Endodermal cell (in vitro differentiated cells): Measurements from ENCODE around the gene EIF5A. TPM values are rescaled to one million over a fixed set of nuclear protein-coding genes. Genes with fewer than 3 reads are reported as not detected.
A peak's percentile ranks its signal among the peaks of the same experiment; 100 is the strongest.

Experiments
- DNase-seq: peaks from one replicate; pipeline ENCODE4 v3.0.0-alpha.2; 2017
- H3K27ac ChIP-seq: 2 replicates; pipeline ENCODE4 v1.5.1; 2013; ENCODE audit warnings: mild to moderate bottlenecking, low read depth, low read length, moderate library complexity
- H3K27me3 ChIP-seq: 2 replicates; pipeline ENCODE4 v1.6.1; 2013; ENCODE audit warnings: mild to moderate bottlenecking, low read length, moderate library complexity; ENCODE audit not compliant: insufficient read depth, control insufficient read depth, poor library complexity, severe bottlenecking
- H3K36me3 ChIP-seq: 2 replicates; pipeline ENCODE4 v1.7.0; 2013; ENCODE audit warnings: mild to moderate bottlenecking, low read length, moderate library complexity; ENCODE audit not compliant: control insufficient read depth, insufficient read depth
- H3K4me1 ChIP-seq: one replicate; pipeline ENCODE4 v1.7.0; 2013; ENCODE audit warnings: low read length; ENCODE audit not compliant: control insufficient read depth, insufficient read depth
- H3K4me3 ChIP-seq: 2 replicates; pipeline ENCODE4 v1.5.1; 2013; ENCODE audit warnings: mild to moderate bottlenecking, low read length, moderate library complexity
- H3K9ac ChIP-seq: 2 replicates; pipeline ENCODE4 v1.6.1; 2013; ENCODE audit warnings: mild to moderate bottlenecking, low read length, moderate library complexity; ENCODE audit not compliant: poor library complexity, severe bottlenecking; ENCODE audit errors: extremely low read depth
- H3K9me3 ChIP-seq: 2 replicates; pipeline ENCODE4 v1.6.1; 2013; ENCODE audit warnings: mild to moderate bottlenecking, low read length, moderate library complexity; ENCODE audit not compliant: control insufficient read depth
- H3K27ac Mint-ChIP-seq: 2 replicates; pipeline ENCODE4 v1.8.0; 2020; ENCODE audit warnings: mixed read lengths
- H3K27me3 Mint-ChIP-seq: 2 replicates; pipeline ENCODE4 v1.8.0; 2021; ENCODE audit warnings: mild to moderate bottlenecking, mixed read lengths; ENCODE audit not compliant: insufficient read depth
- H3K36me3 Mint-ChIP-seq: 2 replicates; pipeline ENCODE4 v1.8.0; 2020; ENCODE audit warnings: low read depth, mixed read lengths
- H3K4me1 Mint-ChIP-seq: 2 replicates; pipeline ENCODE4 v1.8.0; 2020; ENCODE audit warnings: mixed read lengths
- H3K4me3 Mint-ChIP-seq: 2 replicates; pipeline ENCODE4 v1.8.0; 2020; ENCODE audit warnings: mild to moderate bottlenecking, moderate library complexity, mixed read lengths
- H3K9me3 Mint-ChIP-seq: 2 replicates; pipeline ENCODE4 v1.8.0; 2020; ENCODE audit warnings: mild to moderate bottlenecking, mixed read lengths
- CTCF ChIP-seq: fragments of 200-600 bp; sonication (generic); conservative IDR thresholded peaks from 2 replicates; pipeline ENCODE4 v1.5.0; 2021; ENCODE audit warnings: antibody characterized with exemption, mild to moderate bottlenecking
- WGBS, 2 experiments: methylation state at CpG; one replicate each; pipeline versions ENCODE4 v1.1.5 to v1.1.7; 2013; ENCODE audit warnings: missing lambda C conversion rate in 2 of 2, mixed read lengths in 1 of 2; ENCODE audit not compliant: insufficient coverage in 1 of 2, insufficient read length in 1 of 2; 5-methylcytosine and 5-hydroxymethylcytosine counted together
- total RNA-seq, 2 donors: library from RNA; stranded (reverse); fragmentation: NEBNext Ultra II Directional in 1 of 2; extraction: Animal tissue kit (Norgen Biotek cat#: 25700) in 1 of 2; gene quantifications; 2 replicates in 1 of 2; 3 replicates in 1 of 2; pipeline ENCODE4 v1.2.1, GENCODE V29; 2021

The EIF5A gene
- total RNA-seq, 2 donors from 2014 or later = 488 to 556 TPM

GRCh38 chr17:7307686-7308624 lies 527 bp downstream of the EIF5A start:
- Histone ChIP-seq H3K36me3 (peaks cover 35% of the 10 kb centered on the region), H3K9ac (peak overlapping the region; percentile 91), H3K27ac (peak overlapping the region; percentile 89), H3K27me3 (no peaks in the 10 kb centered on the region), H3K4me3 (peak overlapping the region; percentile 99), H3K9me3 (no peaks in the 10 kb centered on the region), H3K4me1 (no peaks in the 10 kb centered on the region)
- Mint-ChIP-seq H3K36me3 (peaks cover 39% of the 10 kb centered on the region), H3K9me3 (no peaks in the 10 kb centered on the region), H3K4me3 (peak overlapping the region; percentile 88), H3K4me1 (peaks cover 23% of the 10 kb centered on the region), H3K27ac (peak overlapping the region; percentile 99), H3K27me3 (peaks cover 3% of the 10 kb centered on the region)
- DNase-seq = peak; percentile 78
- TF ChIP-seq CTCF = peak; percentile 24
- 0% methylated on average over 18 to 100 of the region's 104 CpGs for WGBS, 2 experiments

DNA sequence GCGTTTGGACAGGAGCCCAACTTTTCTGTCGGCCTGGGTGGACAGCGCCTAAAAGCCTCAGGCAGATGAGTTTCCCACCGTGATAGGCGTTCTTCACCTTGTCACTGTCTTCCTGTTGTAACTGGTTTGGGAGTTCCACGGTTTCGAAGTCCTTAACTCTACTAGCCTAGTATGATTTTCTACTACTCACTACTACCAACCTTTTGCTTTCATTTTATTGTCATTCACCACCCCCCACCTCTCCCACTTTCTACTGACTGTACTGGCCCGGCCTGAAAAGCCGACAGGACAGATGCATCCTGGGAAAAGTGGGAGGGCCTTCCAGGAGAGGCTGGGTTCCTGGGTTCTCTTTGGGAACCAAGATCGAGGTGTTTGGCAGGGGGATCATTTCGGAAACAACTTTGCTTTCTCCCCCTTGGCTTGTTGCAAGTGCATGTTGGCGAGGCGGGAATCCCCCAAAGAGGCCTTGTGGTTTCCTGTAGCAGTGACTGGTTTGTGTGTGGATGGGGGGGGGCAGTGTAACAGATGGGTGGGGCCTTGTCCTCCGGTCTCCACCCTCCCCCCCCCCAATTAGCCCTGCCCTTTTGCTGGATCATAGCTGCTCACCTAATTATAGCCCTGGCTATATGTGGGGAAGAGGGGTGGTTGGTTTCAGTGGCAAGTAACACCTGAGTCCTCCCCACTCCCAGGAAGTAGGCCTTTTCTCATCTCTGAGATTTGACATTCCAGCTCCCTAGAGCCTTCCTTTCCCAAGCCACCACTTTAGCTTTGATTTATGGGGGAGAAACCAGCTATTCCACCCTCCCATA lies 1.4 kb downstream of the EIF5A start:
- no peaks in the 10 kb centered on the region for H3K9me3 ChIP-seq
- H3K36me3 ChIP-seq = peaks cover 42% of the 10 kb centered on the region
- peaks cover 23% of the 10 kb centered on the region for H3K4me1 Mint-ChIP-seq
- peak overlapping the region; percentile 97 for H3K27ac Mint-ChIP-seq
- H3K27me3 Mint-ChIP-seq = peaks cover 3% of the 10 kb centered on the region
- no peaks in the 10 kb centered on the region for H3K4me1 ChIP-seq
- peak; percentile 94 for DNase-seq
- H3K4me3 Mint-ChIP-seq = peak overlapping the region; percentile 88
- peak overlapping the region; percentile 91 for H3K9ac ChIP-seq
- TF ChIP-seq CTCF = no peak
- peak overlapping the region; percentile 99 for H3K4me3 ChIP-seq
- H3K27me3 ChIP-seq = no peaks in the 10 kb centered on the region
- H3K27ac ChIP-seq = peak overlapping the region; percentile 89
- WGBS, 2 experiments = 0 to 2% methylated on average over 9 to 11 of the region's 14 CpGs
- peaks cover 48% of the 10 kb centered on the region for H3K36me3 Mint-ChIP-seq
- H3K9me3 Mint-ChIP-seq = no peaks in the 10 kb centered on the region

- Histone ChIP-seq H3K27ac (no peak overlapping the region), H3K4me1 (no peaks in the 10 kb centered on the region), H3K4me3 (peak overlapping the region; percentile 99), H3K9me3 (no peaks in the 10 kb centered on the region), H3K9ac (no peak overlapping the region), H3K36me3 (peaks cover 42% of the 10 kb centered on the region), H3K27me3 (no peaks in the 10 kb centered on the region)
- Mint-ChIP-seq H3K27ac (peak overlapping the region; percentile 97), H3K4me1 (peaks cover 30% of the 10 kb centered on the region), H3K4me3 (peak overlapping the region; percentile 88), H3K27me3 (no peaks in the 10 kb centered on the region), H3K9me3 (no peaks in the 10 kb centered on the region), H3K36me3 (peaks cover 49% of the 10 kb centered on the region)
- DNase-seq = no peak
- TF ChIP-seq CTCF = no peak
- WGBS, 2 experiments = 96 to 97% methylated on average over 7 to 12 of the region's 12 CpGs
Measured at GRCh38 chr17:7309628-7310027, 2.2 kb downstream of the EIF5A start.
